SIG-M5 (cell line): ENCODE data around the gene NUP88.

Source experiments
- DNase-seq: peaks from one replicate; lab custom pipeline; 2025; lab: John Stamatoyannopoulos, UW

NUP88 gene

DNA sequence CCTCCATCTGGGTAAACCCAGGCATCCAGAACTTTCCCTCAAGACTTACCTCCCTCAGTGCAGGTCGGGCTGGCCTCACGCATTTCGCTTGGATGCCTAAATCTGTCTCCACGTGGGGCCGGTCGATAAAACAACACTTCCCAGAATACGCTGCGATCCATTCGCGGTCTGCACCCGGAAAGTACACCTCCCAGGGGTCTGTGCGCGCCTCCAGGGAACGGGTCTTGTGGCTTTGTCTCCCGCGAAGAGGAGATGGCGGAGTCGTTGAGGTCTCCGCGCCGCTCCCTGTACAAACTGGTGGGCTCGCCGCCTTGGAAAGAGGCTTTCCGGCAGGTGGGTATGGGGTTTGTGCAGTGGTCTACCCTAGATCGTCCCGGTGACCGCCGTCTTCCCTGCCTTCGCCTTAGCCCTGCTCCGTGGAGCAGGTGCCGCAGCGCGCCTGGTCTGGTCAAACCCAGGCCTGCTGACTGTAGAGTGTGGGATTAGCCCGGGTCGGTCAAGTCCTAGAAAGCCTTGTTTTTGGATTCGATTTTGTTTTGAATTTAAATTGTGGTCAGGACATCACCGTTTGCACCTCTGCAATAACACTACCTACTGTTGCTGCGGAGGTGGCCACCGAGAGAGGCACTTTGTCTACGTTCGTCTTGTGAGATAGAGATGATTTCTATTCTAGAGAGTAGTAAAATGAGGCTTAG, 644 bp upstream of the NUP88 start, which contains the start of gene RPAIN:
Gene RPAIN (plus strand): TSS at position 224 of the 695 bp plus-strand sequence. CDS start 29 bp downstream, at position 253.
- peak; percentile 81 for DNase-seq

DNA sequence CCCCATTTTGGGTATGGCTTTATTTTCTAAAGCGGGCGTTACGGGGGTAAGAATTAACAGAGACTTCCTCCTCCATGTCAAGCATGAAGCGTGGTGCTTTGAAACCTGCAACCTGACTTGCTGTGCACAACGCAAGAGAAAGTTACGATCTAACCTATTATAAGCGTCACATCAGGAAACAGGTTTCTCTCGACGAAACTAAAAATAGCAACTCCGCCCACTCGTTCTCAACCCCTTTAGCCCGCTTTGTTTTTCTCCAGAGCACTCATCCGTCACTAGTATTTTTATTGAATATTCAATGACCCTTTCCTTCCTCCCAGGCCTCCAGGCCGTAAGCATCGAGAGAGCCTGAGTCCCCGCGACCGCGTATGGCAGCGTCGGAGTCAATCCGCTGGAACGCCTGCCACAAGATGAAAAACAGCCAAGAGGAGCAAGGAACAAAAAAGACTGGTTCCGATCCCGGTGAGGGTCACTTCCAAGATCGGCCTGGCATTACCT, 555 bp downstream of the NUP88 start:
- DNase-seq: no peak

DNA sequence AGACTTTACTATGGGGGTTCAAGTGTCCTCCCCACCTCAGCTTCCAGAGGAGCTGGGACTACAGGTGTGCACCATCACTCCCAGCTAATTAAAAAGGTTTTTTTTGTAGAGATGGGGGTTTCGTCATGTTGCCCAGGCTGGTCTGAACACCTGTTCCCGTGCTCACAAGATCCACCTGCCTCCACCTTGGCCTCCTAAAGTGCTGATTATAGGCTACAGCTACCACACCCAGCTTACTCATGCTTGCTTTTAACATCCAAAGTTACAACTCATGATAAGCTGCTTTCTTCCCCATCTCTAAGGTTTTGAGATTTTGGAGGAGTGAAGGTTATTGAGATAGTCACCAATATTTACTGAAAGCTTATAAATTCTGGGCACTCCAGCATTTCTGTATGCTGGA, 2.6 kb downstream of the NUP88 start:
- DNase-seq: no peak

DNA sequence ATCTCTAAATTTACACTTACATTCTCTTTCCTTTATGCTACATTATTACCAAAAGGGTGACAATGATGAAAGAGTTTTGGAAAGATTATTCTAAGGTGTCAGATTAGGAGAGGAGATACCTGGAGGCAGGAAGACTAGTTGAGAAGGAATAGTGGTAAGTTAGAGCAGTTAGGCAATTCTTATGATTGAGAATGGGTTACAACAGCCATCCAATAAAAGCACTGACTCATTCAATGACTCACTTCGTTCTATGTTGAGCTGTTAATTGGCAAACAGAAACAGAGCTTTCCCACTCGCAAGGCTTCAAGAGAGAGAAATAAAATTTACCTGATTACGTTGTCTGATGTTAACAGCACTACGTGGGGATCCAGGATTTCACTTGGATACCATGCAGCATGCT, 5.8 kb downstream of the NUP88 start:
- DNase-seq: peak; percentile 9

DNA sequence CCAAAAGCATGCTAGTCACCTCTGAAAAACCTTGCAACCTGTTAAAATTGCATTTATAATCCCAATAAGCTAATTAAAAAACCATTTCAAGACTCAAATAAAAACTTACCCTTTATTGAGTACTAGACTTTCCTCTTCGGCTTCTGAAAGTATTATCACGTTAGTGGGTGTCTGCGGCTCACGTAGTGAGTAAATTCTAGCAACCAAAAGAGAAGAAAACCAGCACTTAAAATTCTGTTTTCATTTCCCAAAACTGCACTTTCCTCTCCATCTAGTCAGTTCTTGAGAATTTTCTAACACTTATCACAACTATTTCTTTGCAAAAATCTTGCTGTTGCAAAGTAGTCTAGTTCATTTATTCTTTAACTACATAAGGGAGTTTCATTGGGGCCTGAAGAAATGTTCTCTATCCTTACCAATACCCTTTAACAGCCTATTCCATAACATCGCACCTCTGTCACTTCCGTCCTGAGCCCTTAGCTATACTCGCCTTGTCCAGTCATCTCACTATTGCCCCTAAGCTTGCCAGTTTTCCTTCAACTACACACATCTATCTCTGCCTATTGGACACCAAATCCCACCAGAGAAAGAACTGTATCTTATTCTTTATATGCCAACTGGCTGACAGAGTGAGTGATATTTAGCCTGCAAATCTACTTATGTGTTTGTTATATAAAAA, 8.7 kb downstream of the NUP88 start:
- DNase-seq: no peak

DNA sequence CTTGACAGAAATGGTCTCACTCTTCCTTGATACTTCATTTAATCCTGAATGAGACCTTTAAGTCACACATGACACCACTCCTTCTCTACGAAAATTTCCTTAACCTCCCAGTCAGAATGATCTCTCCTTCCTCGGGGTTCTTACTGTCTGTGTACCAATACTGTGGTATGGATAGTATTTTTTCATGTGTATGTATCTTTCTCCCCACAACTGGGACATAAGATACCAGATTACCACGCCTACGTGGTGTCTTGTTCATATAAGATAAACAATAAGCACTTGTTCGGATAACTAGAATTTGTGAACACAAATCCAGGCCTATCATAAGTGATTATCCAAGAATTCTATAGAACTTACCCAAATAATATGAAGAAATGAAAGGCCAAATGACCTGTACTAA, 11.3 kb downstream of the NUP88 start:
- DNase-seq: no peak

DNA sequence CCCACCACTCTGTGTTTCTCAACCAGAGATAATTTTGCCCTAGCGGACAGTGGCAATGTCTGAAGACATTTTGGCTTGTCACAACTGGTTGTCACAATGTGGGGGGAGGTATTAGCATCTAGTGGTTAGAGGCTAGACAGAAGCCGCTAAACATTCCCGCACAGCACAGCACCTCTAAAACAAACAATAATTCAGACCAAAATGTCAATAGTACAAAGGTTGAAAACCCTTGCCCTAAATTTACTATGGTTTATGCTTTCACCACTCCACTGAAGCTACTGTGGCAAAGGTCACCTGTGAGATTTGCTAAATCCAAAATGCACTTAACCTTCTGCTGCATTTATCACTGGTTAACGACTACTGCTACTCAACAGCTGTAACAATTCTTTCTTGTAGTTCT, 14.1 kb downstream of the NUP88 start:
- DNase-seq: no peak

DNA sequence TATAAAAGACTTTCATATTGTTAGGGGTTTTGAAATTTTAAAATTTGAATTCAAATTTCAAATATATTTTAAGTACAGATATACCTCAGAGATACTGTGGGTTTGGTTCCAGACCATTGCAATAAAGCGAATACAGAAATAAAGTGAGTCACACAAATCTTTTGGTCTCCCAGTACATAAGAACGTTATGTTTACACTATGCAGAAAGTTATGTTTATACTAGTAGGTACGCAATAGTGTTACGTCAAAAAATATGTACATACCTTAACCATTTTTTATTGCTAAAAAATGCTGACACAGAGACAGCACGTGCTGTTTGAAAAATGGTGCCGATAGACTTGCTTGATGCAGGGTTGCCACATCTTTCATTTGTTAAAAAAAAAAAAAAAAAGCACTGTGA, 19.7 kb downstream of the NUP88 start:
- DNase-seq: no peak

DNA sequence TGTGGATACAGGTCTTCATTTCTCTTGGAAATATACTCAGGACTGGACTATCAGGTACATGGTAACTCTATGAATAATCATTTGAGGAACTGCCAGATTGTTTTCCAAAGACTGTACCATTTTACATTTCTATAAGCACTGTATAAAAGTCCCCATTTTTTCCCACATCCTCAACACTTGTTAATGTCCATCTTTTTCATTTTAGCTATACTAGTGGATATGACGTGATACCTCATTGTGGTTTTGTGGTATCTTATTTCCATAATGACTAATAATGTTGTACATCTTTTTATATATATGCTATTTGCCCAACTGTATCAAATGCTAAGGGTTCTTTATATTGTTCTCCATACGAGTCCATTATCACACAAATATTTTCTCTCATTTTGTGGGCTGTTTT, 22.9 kb downstream of the NUP88 start:
- DNase-seq: no peak

DNA sequence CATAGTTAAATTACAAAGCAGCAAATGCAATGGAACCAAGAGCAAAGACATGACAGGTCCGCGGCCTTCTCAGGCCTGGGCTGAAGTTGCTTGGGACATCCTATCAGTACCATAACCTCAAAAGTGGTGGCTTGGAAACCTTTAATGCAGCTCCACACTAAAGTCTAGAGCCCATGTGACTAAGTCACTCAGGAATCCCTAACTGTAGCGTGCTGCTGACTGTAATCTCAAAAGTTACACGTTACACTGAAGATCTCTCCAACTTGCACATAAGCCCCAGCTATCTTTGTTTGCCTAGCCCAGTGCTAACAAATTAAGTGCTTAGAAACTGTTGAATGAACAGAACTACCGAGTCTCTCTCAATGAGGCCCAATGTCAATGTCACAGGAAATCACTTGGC, 27.8 kb downstream of the NUP88 start:
- DNase-seq: no peak

DNA sequence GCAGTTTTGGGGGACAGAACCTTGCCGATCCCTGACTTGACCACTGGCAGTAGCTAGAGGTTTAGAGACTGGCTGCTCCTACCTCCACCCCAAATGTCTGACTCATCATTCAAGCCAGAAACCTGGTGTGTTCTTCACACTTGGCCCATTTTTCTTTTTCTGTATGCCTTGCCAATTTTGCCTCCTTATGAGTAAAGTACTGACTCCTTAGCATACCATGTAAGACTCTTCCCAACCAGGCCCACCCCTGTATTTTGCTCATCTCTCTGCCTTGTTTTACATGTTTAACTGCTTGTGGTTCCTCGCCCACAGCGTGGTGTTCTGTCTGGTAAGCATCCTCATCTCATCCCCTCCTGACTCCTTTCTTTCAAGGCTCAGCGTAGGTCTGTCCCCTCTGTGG, 37.9 kb downstream of the NUP88 start:
- DNase-seq: no peak

DNA sequence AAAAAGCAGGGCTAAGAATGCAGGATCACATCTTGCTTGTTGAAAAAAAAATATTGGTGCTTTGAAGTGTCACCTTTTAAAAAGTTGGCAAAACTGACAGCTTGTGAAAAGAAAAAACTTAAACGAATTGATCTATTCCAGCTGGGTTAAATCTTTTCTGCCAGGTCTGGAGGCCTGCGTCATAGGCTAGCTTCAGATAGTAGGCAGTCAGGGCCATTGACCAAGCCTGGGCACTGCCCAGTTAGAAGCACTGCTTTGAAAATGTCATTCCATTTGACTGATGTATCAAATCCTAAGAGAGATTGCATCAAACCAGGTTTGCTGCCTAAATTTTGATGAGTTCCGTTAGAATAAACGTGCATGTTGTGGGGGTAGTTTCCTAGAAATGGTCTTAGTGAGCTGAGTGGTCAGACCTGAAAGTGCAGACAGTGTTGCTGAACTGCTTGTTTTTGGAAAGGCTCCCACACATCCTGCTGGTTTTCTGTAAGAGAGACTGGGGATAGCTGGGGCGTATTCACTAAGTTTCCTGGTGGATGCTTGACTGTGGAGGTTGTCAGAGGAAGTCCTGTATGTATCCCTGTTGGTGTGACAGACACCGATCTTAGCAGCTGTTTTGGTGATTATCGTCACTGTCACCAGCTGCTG, 38.8 kb downstream of the NUP88 start:
- no peak for DNase-seq

DNA sequence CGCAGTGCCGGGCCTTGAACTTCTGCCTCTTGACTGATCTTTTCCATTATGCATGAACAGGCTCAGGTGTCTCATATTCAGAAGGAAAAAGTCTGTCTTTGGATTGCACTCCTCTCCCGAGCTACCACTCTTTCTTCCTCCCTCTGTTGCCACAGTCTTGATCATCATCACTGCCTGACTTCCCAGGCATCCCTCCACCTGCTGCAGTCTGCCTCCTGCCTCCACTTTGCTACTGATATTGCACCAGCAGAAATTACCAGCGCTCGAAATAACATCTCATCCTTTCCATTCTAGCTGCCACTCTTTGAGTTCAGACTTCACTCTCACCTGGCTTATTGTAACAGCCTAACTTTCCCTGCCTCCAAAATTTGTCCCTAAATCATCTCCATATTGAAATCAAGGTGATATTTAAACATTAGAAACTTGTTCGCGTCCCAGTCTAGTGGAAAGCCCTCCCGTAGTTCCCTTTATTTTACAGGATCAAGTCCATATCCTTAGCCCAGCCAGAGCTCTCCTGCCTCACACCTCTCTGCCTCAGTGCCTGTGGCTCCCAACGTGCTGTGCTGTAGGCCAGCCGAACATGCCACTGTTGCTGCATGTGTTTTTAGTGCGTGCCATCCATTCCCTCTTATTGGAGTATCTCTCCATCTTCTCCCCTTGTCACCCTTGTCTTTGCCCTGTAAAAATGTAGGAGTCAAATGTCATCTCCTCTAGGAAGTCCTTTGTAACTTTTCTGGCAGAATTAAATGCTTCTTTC, 39.9 kb downstream of the NUP88 start:
- DNase-seq: no peak

DNA sequence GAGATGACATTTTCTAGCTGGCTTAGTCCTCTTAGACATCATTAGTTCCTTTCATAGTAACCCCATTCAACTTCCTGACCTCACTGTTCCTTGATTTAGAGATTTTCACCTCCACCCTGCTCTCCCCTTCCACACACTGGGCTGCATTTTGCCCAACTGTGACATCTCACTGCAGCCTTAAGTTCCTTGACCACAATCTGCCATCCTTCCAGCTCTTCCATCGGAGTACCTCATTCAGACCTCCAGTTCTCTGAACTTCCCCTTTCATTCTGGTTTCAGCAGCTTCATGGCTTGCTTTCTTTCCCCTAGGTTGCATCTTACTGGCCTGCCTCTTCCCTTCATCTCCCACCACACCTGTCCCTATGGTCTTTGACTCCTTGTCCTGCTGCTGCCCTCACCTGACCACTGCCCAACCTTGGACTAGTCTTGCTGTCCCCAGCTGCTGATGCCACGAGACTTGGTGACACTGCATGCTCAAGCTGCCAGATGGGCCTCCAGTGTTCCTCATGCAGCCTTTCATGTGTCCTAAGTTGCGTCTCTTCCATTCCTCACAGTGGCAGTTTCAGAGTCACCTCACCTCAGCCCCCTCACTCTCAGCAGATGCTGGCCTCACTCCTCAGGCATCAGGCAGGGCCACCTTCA, 40.8 kb downstream of the NUP88 start:
- no peak for DNase-seq

DNA sequence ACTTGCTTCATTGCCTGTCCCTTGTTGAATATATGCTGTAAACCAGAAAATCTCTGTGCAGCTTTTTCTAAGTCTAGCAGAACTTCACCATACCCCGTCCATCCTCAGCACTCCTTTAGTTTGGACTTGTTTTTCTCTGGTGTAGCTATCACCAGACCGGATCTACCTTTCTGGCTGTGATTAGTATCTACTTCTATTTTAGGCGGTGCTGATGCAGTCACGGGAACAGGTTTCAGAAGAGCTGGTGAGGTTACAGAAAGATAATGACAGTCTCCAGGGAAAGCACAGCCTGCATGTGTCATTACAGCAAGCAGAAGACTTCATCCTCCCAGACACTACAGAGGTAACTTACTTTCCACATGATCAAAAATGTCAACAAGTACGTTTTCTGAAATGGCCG, 46.4 kb downstream of the NUP88 start:
- DNase-seq: no peak

DNA sequence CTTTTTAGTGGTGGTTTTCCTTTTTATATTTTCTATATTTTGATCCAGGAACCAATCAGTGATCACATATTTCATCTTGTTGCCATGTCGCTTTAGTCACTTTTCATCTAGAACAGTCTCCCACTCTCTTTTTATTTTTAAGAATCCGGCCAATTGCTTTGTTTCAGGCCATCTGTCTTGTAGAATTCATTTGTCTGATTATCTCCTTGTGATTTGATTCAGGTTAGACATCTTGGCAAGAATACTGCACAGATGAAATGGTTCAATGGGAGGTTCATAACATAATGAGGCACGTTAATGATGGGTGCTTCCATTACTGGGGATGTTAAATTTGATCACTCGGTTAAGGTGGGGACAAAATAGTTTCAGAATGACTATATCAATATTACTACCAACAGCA, 49.1 kb downstream of the NUP88 start:
- no peak for DNase-seq

DNA sequence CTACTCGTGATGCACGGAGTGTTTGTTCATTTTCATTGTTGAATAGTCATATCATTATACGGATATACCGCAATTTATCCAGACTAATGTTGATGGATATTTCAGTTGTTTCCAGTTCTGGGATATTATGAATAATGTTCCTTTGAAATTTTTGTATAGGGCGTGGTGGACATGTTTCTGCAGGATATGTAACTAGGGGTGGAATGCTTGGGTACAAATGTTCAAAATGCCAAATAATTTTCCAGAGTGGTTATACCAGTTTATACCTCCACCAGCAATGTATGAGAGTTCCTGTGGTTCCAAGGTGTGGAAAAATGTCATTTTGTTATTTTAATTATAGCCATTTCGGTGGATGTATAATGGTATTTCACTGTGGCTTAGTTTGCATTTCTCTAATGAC, 53.6 kb downstream of the NUP88 start:
- DNase-seq: no peak

DNA sequence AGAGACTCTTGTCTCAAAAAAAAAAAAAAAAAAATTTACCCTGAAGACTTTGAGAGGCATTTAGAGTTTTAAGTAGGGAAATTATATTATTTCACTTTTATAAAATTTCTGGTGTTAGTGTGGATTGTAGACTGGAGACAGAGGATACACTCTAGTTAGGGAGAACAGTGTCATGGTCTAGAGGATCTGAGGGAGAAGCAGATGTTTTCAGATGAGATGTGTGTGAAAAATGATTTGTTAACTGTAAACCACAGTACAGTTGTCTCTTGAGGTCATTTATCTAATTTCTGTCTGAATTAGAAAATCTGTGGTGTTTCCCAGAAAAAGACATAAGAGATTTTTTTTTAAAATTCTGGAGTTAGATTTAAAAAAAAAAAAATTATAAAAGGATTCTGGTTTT, 54.8 kb downstream of the NUP88 start:
- DNase-seq: no peak

DNA sequence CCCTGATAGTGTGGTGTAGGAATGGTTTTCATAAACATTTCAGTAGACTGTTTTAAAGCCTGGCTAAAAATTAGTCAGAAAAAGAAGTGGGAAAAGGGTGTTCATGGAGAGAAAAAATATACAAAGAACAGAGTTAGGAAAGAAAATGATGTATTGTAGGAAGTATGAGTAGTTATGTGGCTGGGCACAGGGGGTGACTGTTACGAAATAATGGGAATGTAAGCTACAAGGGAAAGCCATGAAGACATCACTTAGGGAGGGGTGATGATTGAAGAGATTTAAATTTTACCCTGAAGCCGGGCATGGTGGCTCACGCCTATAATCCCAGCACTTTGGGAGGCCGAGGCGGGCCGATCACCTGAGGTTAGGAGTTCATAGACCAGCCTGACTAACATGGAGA, 55.3 kb downstream of the NUP88 start:
- no peak for DNase-seq

DNA sequence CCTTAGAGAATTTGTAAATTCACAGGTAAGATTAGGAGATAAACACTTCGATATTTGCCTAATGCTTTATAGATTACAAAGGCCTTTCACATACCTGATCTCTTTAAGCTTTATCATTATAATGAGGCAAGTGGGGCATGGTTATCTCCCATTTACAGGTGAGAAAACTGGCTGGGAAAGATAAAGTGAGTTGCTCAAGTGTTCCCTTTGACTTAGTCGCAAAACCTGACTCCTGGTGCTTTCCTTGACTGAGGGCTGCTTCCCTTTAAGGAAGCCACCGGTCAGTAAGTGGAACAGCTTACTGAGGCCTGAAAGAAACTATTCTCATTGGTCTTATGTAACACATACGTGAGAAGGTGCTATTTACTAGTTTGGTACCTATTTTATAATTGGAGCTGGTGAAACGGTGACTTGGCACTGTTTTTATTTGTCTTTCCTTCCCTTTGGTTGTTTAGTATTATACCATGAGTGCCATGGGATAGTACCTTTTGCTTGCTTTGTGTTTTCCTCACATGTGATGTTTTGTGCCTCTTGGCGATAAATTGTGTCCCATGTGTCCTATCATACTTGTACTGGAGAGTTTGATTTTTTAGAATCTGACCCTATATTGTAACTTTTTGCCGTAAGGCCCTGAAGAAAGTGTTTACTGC, 57.2 kb downstream of the NUP88 start:
- DNase-seq: no peak

DNA sequence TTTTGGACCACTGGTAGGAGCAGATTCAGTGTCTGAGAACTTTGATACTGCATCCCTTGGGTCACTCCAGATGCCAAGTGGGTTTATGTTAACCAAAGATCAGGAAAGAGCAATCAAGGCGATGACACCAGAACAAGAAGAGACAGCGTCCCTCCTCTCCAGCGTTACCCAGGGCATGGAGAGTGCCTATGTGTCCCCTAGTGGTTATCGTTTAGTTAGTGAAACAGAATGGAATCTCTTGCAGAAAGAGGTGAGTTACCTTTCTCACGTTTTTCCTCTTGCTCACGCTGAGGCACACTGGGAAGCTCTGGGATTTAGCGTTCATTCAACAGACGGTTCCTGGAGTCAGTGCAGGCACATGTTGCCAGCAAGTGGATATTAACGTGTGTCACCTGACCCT, 58.0 kb downstream of the NUP88 start:
- DNase-seq: no peak
